Heart left ventricle (tissue), 13 donors: ENCODE results near the gene KIF5A.

ENCODE experiments used
- POLR2A ChIP-seq, 2 donors: fragments of 450-650 bp; IDR thresholded peaks; one replicate each; pipeline ENCODE4 v1.6.1; 2017; ENCODE audit warnings: antibody characterized with exemption in 2 of 2, mild to moderate bottlenecking in 2 of 2, moderate library complexity in 2 of 2
- TF ChIP-seq, protein P1 (sequence below), 12 donors: fragments of 200-600 bp; sonication (generic) in 4 of 12; IDR thresholded peaks; one replicate each; pipeline versions ENCODE4 v1.5.0 to v1.8.0; 2018 to 2022; ENCODE audit warnings: antibody characterized with exemption in 12 of 12, mild to moderate bottlenecking in 5 of 12
- donor health status: ischemic (EF 13 %, LVEDD 7.1; RV severe dilation, severe dysfunction).
- donor health status: DM: no; HTN: yes; CAD: no.
- donor health status: DM: no; HTN: no; CAD: no.
- donor health status: ischemic (EF 25% LVEDD 6.9; RV normal size, moderate dysfunction).
- donor health status: ischemic (EF 25% LVEDD 5.7; RV mildly dilated, moderate dysfunction).
- donor health status: ischemic (EF 35%, LVEDD 5.7; RV mildly dilated, moderate dysfunction).
- donor health status: nonischemic (EF 11% LVEDD 7.7; RV severe dilation, severe dysfunction).
- donor health status: DM: yes; HTN: yes; CAD: no.
- donor health status: PGD.
- donor health status: ischemic (EF 29% LVEDD 5.4; RV normal size, mild dysfunction).
- donor health status: nonischemic (EF 23%, LVEDD 6.1; RV moderate dilation, normal function).

DNA sequence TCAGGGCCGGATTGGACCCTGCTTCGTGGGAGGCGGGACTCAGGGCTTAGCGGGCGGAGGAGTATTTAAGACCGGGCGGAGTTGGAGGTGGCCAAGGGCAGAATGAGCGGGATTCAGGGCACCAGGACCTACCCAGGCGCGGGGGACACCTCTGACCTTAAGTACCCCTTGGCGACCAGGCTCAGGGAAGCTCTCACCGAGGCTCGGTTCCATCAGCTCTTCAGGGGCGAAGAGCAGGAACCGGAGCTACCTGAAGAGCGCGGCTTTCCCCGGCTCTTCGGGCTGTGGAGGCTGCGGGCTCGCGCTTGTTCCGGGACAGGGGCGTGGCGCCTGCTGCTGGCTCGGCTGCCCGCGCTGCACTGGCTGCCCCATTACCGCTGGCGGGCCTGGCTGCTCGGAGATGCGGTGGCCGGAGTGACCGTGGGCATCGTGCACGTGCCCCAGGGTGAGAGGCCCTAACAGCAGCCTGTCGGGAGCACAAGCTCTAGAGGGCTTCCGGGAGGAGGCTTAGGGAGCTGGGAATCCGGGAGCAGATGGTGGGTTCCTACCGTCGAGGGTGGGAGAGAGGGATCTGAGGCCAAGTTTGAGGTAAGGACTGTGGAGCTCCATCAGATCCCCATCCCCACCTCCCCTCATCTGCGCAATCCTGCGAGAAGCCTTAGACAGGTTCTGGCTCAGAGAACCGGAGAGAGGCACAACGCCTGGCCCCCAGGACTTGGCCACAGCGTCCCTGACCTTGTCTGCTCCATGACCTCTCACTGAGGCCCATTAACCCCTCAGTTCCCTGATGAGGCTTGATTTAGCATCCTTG is 69.8 kb downstream of the KIF5A start:
- TF ChIP-seq, protein P1, sequence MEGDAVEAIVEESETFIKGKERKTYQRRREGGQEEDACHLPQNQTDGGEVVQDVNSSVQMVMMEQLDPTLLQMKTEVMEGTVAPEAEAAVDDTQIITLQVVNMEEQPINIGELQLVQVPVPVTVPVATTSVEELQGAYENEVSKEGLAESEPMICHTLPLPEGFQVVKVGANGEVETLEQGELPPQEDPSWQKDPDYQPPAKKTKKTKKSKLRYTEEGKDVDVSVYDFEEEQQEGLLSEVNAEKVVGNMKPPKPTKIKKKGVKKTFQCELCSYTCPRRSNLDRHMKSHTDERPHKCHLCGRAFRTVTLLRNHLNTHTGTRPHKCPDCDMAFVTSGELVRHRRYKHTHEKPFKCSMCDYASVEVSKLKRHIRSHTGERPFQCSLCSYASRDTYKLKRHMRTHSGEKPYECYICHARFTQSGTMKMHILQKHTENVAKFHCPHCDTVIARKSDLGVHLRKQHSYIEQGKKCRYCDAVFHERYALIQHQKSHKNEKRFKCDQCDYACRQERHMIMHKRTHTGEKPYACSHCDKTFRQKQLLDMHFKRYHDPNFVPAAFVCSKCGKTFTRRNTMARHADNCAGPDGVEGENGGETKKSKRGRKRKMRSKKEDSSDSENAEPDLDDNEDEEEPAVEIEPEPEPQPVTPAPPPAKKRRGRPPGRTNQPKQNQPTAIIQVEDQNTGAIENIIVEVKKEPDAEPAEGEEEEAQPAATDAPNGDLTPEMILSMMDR (IDR thresholded peaks at IDR 0.05), result no peak
- no peak for TF ChIP-seq POLR2A (IDR thresholded peaks at IDR 0.05)
